Activated B cell treated with CpG ODN at 0.5 μM for 24 hours (primary cell): ENCODE measurements around the gene PLCXD1. TPM values are rescaled to one million over a fixed set of nuclear protein-coding genes. Genes with fewer than 3 reads are reported as not detected.
"Not testable (repeated sequence)": the region's sequence is repeated elsewhere in the genome, so short reads cannot be mapped to it uniquely, and the experiment has no call there.

Experiments
- ATAC-seq: fragments of 200-7000 bp; cut with Tn5 transposase; one replicate; pipeline ENCODE4 v1.10.0; 2021; ENCODE audit warnings: low read depth, mild to moderate bottlenecking, moderate library complexity
- CTCF ChIA-PET: fragments of 350-600 bp; sonication (Branson Sonifier 250); formaldehyde crosslinking; loops from one replicate; lab custom pipeline; 2021; ENCODE audit warnings: antibody characterized with exemption; lab: Charles Lee
- POLR2A ChIA-PET: fragments of 350-600 bp; sonication (Branson Sonifier 250); formaldehyde crosslinking; loops from one replicate; lab custom pipeline; 2021; ENCODE audit warnings: antibody characterized with exemption; lab: Charles Lee
- DNase-seq: peaks from one replicate; pipeline ENCODE4 v3.0.0; 2022
- H3K27ac Mint-ChIP-seq: one replicate; pipeline ENCODE4 v1.8.0; 2020; ENCODE audit warnings: mixed read lengths
- H3K27me3 Mint-ChIP-seq: one replicate; pipeline ENCODE4 v1.8.0; 2021; ENCODE audit warnings: mixed read lengths
- H3K36me3 Mint-ChIP-seq: one replicate; pipeline ENCODE4 v1.8.0; 2021; ENCODE audit warnings: low read depth, mixed read lengths
- H3K4me1 Mint-ChIP-seq: one replicate; pipeline ENCODE4 v1.8.0; 2021; ENCODE audit warnings: mixed read lengths
- H3K4me3 Mint-ChIP-seq: one replicate; pipeline ENCODE4 v1.8.0; 2020; ENCODE audit warnings: mild to moderate bottlenecking, mixed read lengths
- H3K9me3 Mint-ChIP-seq: one replicate; pipeline ENCODE4 v1.8.0; 2020; ENCODE audit warnings: mixed read lengths
- CTCF ChIP-seq: fragments of 200-600 bp; IDR thresholded peaks from one replicate; pipeline ENCODE4 v1.8.0; 2022; ENCODE audit warnings: antibody characterized with exemption, mild to moderate bottlenecking
- intact Hi-C: fragments of 100-400 bp; cut with micrococcal nuclease; formaldehyde crosslinking; loops from one replicate; pipeline ENCODE4 v1.15.1; 2024
- total RNA-seq: library from RNA; stranded (reverse); gene quantifications from 2 replicates; pipeline ENCODE4 v1.2.3, GENCODE V29; 2022

PLCXD1 gene
- 19.5 and 23.8 TPM in 2 replicates for total RNA-seq

- CTCF ChIA-PET: no interaction called here
- H3K4me1 Mint-ChIP-seq: peaks cover 17% of the 10 kb centered on the region
- no peak for TF ChIP-seq CTCF
- H3K9me3 Mint-ChIP-seq: no peaks in the 10 kb centered on the region
- intact Hi-C loops: no loop called here
- H3K4me3 Mint-ChIP-seq: peak within 1 kb of the TSS; percentile 68
- peak within 1 kb of the TSS; percentile 12 for H3K27ac Mint-ChIP-seq
- ATAC-seq (no peak), DNase-seq (no peak)
- H3K36me3 Mint-ChIP-seq: peaks cover 15% of the 10 kb centered on the region
- POLR2A ChIA-PET: no interaction called here
- no peaks in the 10 kb centered on the region for H3K27me3 Mint-ChIP-seq
These were observed at the start of gene PLCXD1 for GRCh38 chrX:281166-281999. PLCXD1 (plus strand) TSS chrX:281381; CDS start chrX:284188, 2,807 bp downstream.

GRCh38 chrX:231637-232277, 49.4 kb upstream of the PLCXD1 start:
- H3K4me1 Mint-ChIP-seq, H3K9me3 Mint-ChIP-seq, POLR2A ChIA-PET, H3K36me3 Mint-ChIP-seq, H3K4me3 Mint-ChIP-seq, CTCF ChIA-PET, H3K27ac Mint-ChIP-seq, H3K27me3 Mint-ChIP-seq, intact Hi-C loops, DNase-seq: not testable (repeated sequence)
- peak; percentile 92 for ATAC-seq

GRCh38 chrX:232278-232655, 48.9 kb upstream of the PLCXD1 start:
- H3K36me3 Mint-ChIP-seq, CTCF ChIA-PET, POLR2A ChIA-PET, DNase-seq, H3K4me1 Mint-ChIP-seq, H3K27ac Mint-ChIP-seq, H3K4me3 Mint-ChIP-seq, intact Hi-C loops, H3K27me3 Mint-ChIP-seq, H3K9me3 Mint-ChIP-seq: not testable (repeated sequence)
- peak; percentile 7 for ATAC-seq

- DNase-seq, H3K4me3 Mint-ChIP-seq, ATAC-seq, H3K36me3 Mint-ChIP-seq, CTCF ChIA-PET, H3K4me1 Mint-ChIP-seq, H3K27ac Mint-ChIP-seq, POLR2A ChIA-PET, intact Hi-C loops, H3K9me3 Mint-ChIP-seq, H3K27me3 Mint-ChIP-seq: not testable (repeated sequence)
These were observed 45.0 kb upstream of the PLCXD1 start for GRCh38 chrX:236201-236600.

GRCh38 chrX:250965-251364, 30.2 kb upstream of the PLCXD1 start:
- Mint-ChIP-seq H3K27ac (peak overlapping the region; percentile 72), H3K4me1 (peaks cover 5% of the 10 kb centered on the region), H3K36me3 (no peaks in the 10 kb centered on the region), H3K9me3 (peaks cover 6% of the 10 kb centered on the region), H3K4me3 (peak overlapping the region; percentile 68), H3K27me3 (no peaks in the 10 kb centered on the region)
- ChIA-PET POLR2A (no interaction called here), CTCF (no interaction called here)
- intact Hi-C loops: no loop called here
- DNase-seq (no peak), ATAC-seq (no peak)
- TF ChIP-seq CTCF: no peak

- peak overlapping the region; percentile 68 for H3K4me3 Mint-ChIP-seq
- H3K27me3 Mint-ChIP-seq, H3K4me1 Mint-ChIP-seq, intact Hi-C loops, CTCF ChIA-PET, H3K9me3 Mint-ChIP-seq, DNase-seq, ATAC-seq, H3K36me3 Mint-ChIP-seq, POLR2A ChIA-PET: not testable (repeated sequence)
- H3K27ac Mint-ChIP-seq: peak overlapping the region; percentile 72
These were observed 29.6 kb upstream of the PLCXD1 start for GRCh38 chrX:251396-252243.
